HG03565 (cell line): Measurements from ENCODE around the gene FAM13C.

Experiments
- ATAC-seq: cut with Tn5 transposase; IDR thresholded peaks from one replicate; pipeline ENCODE4 v1.9.1; 2021; ENCODE audit warnings: mild to moderate bottlenecking, moderate library complexity; ENCODE audit not compliant: unreplicated experiment

Gene FAM13C

DNA sequence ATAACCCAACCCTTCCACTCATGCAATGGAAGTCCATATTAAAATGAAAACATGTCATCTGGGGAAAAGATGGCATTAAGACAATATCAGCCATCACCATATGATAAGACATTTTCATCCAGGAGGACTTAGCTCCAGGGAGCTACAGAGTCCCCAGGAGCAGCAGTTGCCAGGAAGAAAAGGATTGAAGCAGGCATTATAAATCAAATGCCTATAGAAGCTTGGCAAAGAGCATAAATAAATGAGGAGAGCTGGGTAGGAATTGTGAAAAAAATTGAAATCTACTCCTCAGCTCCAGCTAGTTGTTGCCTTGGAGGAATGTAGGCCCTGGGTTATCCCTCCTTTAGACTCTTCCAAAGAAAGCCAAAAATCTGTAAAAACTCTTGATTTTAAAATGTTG is 42.5 kb downstream of the FAM13C start:
- ATAC-seq = no peak

GRCh38 chr10:59317066-59317465 is 45.3 kb downstream of the FAM13C start:
- no peak for ATAC-seq

DNA sequence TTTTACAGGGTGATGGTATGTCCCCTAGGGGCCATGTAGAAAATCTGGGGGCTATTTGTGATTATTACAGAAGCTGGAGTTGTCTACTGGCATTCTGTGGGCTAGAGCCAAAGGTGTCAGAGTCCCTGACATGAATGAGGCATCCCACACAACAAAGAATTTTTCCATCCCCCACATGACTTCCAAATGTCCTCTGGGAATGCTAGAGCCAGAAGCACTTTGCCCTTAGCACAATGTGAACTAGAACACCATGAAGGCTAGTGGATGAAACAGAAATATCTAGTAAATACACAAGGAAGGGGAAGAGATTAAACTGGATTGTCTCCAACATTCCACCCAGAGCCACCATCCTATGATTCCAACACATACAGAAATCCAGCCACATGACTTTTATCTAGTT is 46.9 kb downstream of the FAM13C start:
- ATAC-seq = no peak

DNA sequence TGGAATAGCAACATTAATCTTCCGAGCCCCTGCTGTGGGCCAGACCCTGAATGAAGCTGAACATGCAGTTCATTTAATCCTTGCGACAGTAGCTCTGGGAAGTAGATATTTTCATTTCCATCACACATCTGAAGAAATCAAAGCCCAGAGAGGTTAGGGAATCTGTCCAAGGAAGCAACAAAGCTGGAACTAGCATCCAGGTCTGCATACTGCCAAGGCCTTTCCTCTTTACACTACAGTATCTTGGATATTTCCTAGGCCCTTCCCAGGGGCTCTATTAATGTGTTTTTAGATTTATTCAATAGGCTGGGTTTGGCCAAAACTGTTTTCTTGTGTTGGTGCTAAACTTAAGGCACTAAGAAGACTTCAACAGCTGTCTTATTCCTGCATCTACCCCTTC is 48.1 kb downstream of the FAM13C start:
- ATAC-seq = no peak

- no peak for ATAC-seq
Measured at GRCh38 chr10:59312247-59312646, 50.1 kb downstream of the FAM13C start.

DNA sequence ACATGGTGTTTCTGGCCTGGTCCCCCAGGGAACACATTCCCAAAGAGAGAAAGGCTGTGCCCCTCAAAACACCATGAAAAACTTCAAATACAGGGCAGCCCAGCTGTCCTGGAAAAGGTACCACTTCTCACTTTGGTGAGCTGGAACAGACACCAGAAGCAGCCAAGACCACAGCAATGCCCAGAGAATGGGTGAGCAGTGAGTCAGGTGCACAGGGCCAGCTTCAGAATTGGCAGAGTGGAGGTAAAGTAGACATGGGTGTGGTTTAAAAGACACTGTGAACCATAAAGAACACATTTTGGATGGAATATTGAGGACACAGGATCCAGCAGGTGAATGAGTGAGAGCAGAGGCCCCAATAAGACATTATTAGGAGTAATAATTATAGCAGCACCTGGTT is 51.3 kb downstream of the FAM13C start:
- no peak for ATAC-seq

- ATAC-seq = no peak
Measured at GRCh38 chr10:59310324-59310914, 51.9 kb downstream of the FAM13C start.

DNA sequence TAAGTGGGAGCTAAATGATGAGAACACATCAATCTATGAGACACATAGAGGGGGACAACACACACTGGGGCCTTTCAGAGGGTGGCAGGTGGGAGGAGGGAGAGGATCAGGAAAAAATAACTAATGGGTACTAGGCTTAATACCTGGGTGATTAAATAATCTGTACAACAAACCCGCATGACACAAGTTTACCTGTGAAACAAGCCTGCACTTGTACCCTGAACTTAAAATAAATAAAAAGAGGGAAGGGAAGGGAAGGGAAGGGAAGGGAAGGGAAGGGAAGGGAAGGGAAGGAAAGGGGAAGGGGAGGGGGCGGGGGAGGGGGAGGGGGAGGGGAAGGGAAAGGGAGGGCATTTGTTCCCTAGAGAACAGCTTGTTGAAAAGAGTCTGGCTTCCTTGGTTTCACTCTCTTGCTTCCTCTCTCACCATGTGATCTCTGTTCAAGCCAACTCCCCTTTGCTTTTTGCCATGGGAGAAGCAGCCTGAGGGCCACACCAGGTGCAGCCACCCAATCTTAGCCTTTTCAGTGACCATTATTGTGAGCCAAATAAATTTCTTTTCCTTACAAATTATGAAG is 57.7 kb downstream of the FAM13C start:
- ATAC-seq = no peak

GRCh38 chr10:59303018-59303417 is 59.3 kb downstream of the FAM13C start:
- no peak for ATAC-seq

DNA sequence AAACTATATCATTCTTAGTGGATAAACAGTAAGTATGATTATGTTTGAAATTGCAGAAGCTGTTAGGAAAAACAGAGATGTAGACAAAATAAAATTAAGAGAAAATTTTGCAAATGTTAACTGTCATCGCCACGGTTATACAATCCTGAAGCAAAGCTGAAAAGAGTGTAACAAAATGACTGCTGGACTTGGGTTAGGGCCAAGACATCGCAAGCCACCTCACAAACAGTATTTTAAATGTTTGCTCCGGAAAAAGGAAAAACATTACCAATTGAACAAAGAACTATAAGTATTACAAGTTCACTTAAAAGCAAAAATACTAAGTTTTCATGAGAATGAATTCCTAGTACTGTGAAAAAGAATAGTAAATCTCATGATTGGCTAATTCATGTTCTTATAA is 60.0 kb downstream of the FAM13C start:
- ATAC-seq = no peak

GRCh38 chr10:59301067-59301754 is 61.1 kb downstream of the FAM13C start:
- no peak for ATAC-seq

DNA sequence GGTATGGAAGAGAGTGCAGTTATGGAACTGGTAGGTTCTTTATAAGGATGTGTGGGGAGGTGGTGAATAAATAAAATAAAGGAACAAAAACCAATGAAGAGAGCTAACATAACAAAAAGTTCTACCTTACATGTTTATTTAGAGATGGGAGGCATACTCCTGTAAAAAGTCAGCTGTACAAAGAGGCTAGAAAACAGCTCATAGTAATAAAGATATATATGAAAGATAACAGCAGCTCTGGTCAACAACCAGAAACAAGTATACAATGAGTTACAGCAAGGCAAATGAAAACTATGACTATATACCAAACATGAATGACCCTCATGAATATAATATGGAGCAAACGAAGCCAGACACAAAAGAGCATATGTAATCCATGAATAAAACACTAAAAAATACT is 62.0 kb downstream of the FAM13C start:
- no peak for ATAC-seq

DNA sequence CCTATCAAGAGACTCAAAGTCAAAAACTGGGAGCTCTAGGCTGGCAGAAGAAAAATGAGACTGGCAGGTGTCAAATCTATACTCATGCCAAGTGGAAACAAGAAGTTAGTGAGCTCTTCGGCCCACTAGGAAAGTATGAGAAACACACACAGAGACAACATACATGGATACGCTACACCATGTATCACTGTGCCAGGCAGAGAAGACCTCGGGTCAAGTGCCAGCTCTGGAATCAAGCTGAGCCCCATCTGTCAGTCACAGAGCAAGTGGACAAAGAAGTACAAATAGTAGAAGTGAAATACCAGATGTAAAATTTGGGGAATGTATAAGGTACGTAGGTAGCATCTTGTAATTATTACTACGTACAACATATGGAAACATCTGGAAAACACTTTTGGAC is 62.4 kb downstream of the FAM13C start:
- ATAC-seq = no peak

GRCh38 chr10:59290448-59290847 is 71.9 kb downstream of the FAM13C start:
- ATAC-seq = no peak

DNA sequence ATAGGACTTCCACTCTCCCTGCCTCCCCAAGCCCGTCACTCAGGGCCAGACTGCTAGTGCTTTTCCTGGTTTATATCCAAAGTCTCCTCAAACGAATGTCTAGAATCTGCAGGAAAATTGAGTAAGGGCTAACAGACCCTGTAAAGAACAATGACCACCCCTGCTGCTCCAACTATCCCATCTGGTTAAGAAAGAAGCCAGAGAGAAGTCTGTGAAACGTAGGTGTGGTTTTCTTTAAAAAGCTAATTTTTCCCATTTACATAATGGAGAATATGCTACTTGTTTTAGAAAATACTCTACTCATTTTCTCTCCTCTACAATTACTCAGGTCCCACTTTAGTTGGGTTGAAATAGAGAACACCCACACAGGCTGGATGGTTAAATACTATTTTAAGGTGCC is 72.5 kb downstream of the FAM13C start:
- no peak for ATAC-seq

DNA sequence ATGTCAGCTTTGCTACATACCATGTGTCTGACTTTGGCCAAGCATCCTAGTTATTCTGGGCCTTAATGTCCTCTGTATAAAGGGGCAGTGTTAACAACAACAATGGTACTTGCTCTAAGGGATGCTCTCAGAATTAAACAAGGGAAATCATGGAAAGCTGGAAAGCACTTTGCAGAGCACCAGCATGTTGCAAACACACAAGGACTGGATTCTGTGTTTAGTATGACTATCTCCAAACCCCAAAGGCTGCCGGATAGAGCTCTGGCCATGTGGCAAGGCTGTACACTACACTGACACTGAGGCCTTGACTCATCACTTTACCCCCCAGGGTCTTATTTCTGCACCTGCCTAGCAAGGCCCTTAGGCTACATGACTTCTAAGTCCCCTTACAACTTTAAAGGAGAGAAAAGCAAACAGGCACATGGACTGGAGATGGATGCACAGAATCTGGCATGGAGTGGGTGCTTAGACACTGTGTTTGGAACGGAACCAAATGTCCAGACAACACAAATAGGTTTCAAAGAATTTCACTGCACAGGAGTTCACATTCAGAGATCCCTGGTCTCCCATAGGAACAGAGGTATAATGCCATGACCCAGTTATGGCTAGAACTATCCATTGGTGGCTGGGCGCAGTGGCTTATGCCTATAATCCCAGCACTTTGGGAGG is 74.6 kb downstream of the FAM13C start:
- ATAC-seq = no peak

DNA sequence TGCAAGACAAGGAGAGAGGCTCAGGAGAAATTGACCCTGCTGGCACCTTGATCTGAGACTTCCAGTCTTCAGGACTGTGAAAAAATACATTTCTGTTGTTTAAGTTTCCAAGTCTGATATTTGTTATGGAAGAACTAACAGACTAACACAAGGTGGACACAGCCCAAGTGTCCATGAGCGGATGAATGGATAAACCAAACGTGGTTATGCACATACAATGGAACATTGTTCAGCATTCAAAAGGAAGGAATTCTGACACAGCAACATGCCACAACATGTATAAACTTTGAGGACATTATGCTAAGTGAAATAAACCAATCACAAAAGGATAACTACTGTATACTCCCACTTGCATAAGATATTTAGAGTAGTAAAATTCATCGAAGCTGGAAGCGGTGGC is 76.5 kb downstream of the FAM13C start:
- no peak for ATAC-seq

DNA sequence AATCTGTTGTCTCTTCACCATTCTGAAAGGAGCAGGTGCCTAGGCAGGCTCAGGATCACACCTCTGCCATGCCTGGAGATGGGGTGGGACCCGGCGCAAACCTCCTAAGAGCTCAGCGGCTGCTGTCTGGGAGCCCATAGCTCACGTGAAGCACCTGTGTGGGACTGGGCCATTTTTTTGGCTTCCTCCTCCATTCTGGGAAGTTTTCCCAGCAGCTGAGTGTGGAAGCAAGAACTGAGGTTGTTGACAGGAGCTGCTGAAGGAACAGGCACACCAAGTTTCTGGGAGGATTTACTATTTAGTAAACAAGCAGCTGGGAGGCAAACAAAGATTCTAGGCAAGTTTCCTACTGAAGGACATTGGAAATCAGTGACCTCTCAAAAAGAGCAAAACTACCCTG is 77.3 kb downstream of the FAM13C start:
- no peak for ATAC-seq

- ATAC-seq = no peak
Measured at GRCh38 chr10:59284118-59284975, 78.0 kb downstream of the FAM13C start.

DNA sequence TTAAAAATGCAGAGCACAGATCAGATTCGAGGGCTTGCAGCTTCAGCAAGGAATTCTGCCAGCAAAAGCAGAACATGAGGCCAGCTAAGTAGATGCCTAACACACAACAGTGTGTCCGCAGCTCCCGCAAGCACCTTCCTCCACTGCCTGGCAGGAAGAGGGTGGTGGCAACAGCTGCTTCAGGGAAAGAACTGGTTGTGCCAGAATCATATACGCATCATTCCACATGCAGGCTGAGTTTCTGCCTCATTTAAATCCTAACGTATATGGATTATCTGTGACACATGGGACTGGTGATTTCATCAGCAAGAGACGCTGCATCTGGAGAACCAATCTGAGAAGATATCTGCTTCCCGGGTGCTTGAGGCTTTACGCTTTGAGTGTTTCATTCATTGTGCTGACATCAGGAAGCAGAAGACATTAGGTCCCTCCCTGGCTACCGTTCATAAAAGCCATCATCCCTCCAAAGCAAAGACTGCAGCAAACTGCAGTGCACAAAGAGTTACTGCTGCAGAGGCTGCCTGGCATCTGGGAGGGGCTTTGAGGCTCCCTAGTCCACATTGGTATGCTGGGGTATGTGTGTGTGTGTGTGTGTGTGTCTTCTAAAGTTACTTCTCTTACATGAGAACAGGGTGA is 78.8 kb downstream of the FAM13C start:
- ATAC-seq = no peak

GRCh38 chr10:59281861-59282260 is 80.5 kb downstream of the FAM13C start:
- no peak for ATAC-seq
